PC-9 (cell line): ENCODE data around the gene STBD1. TPM values are rescaled to one million over a fixed set of nuclear protein-coding genes. Genes with fewer than 3 reads are reported as not detected.

Source experiments
- BruUV-seq: library from RNA; stranded (reverse); fragments of 400-500 nt; replicated peaks from 2 replicates; lab custom pipeline; 2021; lab: Mats Ljungman, UMichigan
- CTCF ChIA-PET: fragments of 300-600 bp; sonication (Branson Sonifier 250); formaldehyde crosslinking; loops from one replicate; lab custom pipeline; 2022; ENCODE audit warnings: antibody characterized with exemption; lab: Charles Lee
- POLR2A ChIA-PET: fragments of 300-600 bp; sonication (Branson Sonifier 250); formaldehyde crosslinking; loops from one replicate; lab custom pipeline; 2022; ENCODE audit warnings: antibody characterized with exemption; ENCODE audit not compliant: unreplicated experiment; lab: Charles Lee
- DNase-seq, 2 experiments: peaks; one replicate each; pipeline versions ENCODE4 v3.0.0 to v3.0.0-alpha.2; 2015 to 2022; ENCODE audit warnings: mixed read lengths in 1 of 2
- H2AFZ ChIP-seq: fragments of 200-600 bp; sonication (generic); 2 replicates; pipeline ENCODE4 v1.8.1; 2017; ENCODE audit warnings: antibody characterized with exemption
- H3F3A ChIP-seq: fragments of 200-600 bp; sonication (generic); 2 replicates; pipeline ENCODE4 v1.8.1; 2017; ENCODE audit warnings: antibody characterized with exemption, mild to moderate bottlenecking, low read depth; ENCODE audit not compliant: insufficient read depth
- H3K27ac ChIP-seq: fragments of 200-600 bp; sonication (generic); 2 replicates; pipeline ENCODE4 v1.6.1; 2016; ENCODE audit warnings: mixed run types
- H3K27me3 ChIP-seq: fragments of 200-600 bp; sonication (generic); 2 replicates; pipeline ENCODE4 v1.6.1; 2016; ENCODE audit warnings: low read depth, mixed run types; ENCODE audit not compliant: insufficient read depth
- H3K36me3 ChIP-seq: fragments of 200-600 bp; sonication (generic); 2 replicates; pipeline ENCODE4 v1.6.1; 2016; ENCODE audit warnings: low read depth, mixed run types
- H3K4me1 ChIP-seq: fragments of 200-600 bp; sonication (generic); replicated peaks from 2 replicates; pipeline ENCODE4 v1.6.1; 2016; ENCODE audit warnings: mixed run types; ENCODE audit not compliant: insufficient read depth
- H3K4me2 ChIP-seq: fragments of 200-600 bp; sonication (generic); 2 replicates; pipeline ENCODE4 v1.6.1; 2017; ENCODE audit warnings: mixed run types
- H3K4me3 ChIP-seq: fragments of 200-600 bp; sonication (generic); 2 replicates; pipeline ENCODE4 v1.6.1; 2016; ENCODE audit warnings: mixed run types
- H3K79me2 ChIP-seq: fragments of 200-600 bp; sonication (generic); 2 replicates; pipeline ENCODE4 v1.6.1; 2017; ENCODE audit warnings: low read depth, mixed run types
- H3K9me2 ChIP-seq: fragments of 200-600 bp; sonication (generic); 2 replicates; pipeline ENCODE4 v1.8.1; 2017; ENCODE audit warnings: mild to moderate bottlenecking; ENCODE audit not compliant: insufficient read depth
- H3K9me3 ChIP-seq: fragments of 200-600 bp; sonication (generic); 2 replicates; pipeline ENCODE4 v1.8.1; 2016; ENCODE audit warnings: low read depth; ENCODE audit not compliant: insufficient read depth
- H4K20me1 ChIP-seq: fragments of 200-600 bp; sonication (generic); 2 replicates; pipeline ENCODE4 v1.8.1; 2017; ENCODE audit not compliant: insufficient read depth
- EZH2 ChIP-seq: fragments of 200-600 bp; sonication (generic); IDR thresholded peaks from 2 replicates; pipeline ENCODE4 v1.8.0; 2017; ENCODE audit warnings: antibody characterized with exemption, low read depth
- intact Hi-C: fragments of 100-400 bp; cut with micrococcal nuclease; formaldehyde crosslinking; loops from one replicate; pipeline ENCODE4 v1.10.0; 2022; ENCODE audit not compliant: unreplicated experiment
- total RNA-seq: library from RNA; stranded (reverse); gene quantifications from 2 replicates; pipeline ENCODE4 v1.2.3, GENCODE V29; 2021
- TF ChIP-seq, protein P1 (sequence below): fragments of 200-600 bp; sonication (generic); conservative IDR thresholded peaks from 2 replicates; pipeline ENCODE4 v1.6.1; 2017; ENCODE audit warnings: mixed run types, antibody characterized with exemption, mild to moderate bottlenecking, moderate library complexity

STBD1 gene
- total RNA-seq, 1 experiment from 2014 or later = 1.8 TPM

DNA sequence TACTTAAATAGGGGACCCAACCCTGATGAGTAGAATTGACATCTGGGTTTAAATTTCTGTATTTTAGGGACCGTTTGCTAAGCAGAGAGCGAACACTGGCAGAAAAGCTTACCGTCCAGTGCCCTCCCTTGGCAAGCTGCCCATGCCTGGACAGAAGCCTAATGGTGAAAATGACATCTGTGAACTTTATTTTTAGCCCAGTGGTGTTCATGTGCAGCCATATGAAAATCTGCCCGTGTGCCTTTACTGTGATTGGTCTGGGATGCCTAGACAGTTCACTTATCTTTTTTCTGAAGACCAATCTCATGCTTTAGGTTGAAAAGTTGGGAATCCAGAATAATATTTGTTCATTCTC lies 1.1 kb downstream of the STBD1 start:
- Histone ChIP-seq H3K79me2 (no peaks in the 10 kb centered on the region), H3F3A (no peaks in the 10 kb centered on the region), H3K36me3 (no peaks in the 10 kb centered on the region), H2AFZ (peak overlapping the region; percentile 97), H3K9me3 (no peaks in the 10 kb centered on the region), H3K9me2 (no peaks in the 10 kb centered on the region), H4K20me1 (no peaks in the 10 kb centered on the region), H3K27ac (no peak overlapping the region), H3K27me3 (no peaks in the 10 kb centered on the region), H3K4me3 (peak overlapping the region; percentile 87; the same call in 1 of the 2 replicates), H3K4me1 (peaks cover 9% of the 10 kb centered on the region; the same call in 1 of the 2 replicates), H3K4me2 (peak overlapping the region; percentile 88)
- POLR2A ChIA-PET = no interaction called here
- CTCF ChIA-PET = no interaction called here
- no TSS peak for BruUV-seq
- intact Hi-C loops = loop anchor here (2.0 to 5.0 kb wide), 4 partner anchors 55 to 125 kb away; partner anchors contain the start of genes FAM47E and SCARB2
- TF ChIP-seq, protein P1, sequence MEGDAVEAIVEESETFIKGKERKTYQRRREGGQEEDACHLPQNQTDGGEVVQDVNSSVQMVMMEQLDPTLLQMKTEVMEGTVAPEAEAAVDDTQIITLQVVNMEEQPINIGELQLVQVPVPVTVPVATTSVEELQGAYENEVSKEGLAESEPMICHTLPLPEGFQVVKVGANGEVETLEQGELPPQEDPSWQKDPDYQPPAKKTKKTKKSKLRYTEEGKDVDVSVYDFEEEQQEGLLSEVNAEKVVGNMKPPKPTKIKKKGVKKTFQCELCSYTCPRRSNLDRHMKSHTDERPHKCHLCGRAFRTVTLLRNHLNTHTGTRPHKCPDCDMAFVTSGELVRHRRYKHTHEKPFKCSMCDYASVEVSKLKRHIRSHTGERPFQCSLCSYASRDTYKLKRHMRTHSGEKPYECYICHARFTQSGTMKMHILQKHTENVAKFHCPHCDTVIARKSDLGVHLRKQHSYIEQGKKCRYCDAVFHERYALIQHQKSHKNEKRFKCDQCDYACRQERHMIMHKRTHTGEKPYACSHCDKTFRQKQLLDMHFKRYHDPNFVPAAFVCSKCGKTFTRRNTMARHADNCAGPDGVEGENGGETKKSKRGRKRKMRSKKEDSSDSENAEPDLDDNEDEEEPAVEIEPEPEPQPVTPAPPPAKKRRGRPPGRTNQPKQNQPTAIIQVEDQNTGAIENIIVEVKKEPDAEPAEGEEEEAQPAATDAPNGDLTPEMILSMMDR = no peak
- no peak for TF ChIP-seq EZH2
- no peak for DNase-seq

GRCh38 chr4:76308548-76308947 lies 2.0 kb downstream of the STBD1 start:
- Histone ChIP-seq H3K36me3 (no peaks in the 10 kb centered on the region), H3K4me2 (no peak overlapping the region), H3K9me3 (no peaks in the 10 kb centered on the region), H3K27me3 (no peaks in the 10 kb centered on the region), H2AFZ (no peak overlapping the region), H3K9me2 (no peaks in the 10 kb centered on the region), H3K4me3 (no peak overlapping the region), H3K27ac (no peak overlapping the region), H3K79me2 (no peaks in the 10 kb centered on the region), H3K4me1 (peaks cover 9% of the 10 kb centered on the region; the same call in 1 of the 2 replicates), H3F3A (no peaks in the 10 kb centered on the region), H4K20me1 (no peaks in the 10 kb centered on the region)
- no TSS peak for BruUV-seq
- no peak for TF ChIP-seq EZH2
- TF ChIP-seq, protein P1 = no peak
- DNase-seq = no peak
- CTCF ChIA-PET = no interaction called here
- POLR2A ChIA-PET = interaction anchor here (0.5 kb wide), 1 partner anchor 30 kb away, joined by 3 read pairs; no protein-coding TSS in a partner anchor
- intact Hi-C loops = loop anchor here (5.0 kb wide), 2 partner anchors 56 to 126 kb away; partner anchors contain the start of gene FAM47E

DNA sequence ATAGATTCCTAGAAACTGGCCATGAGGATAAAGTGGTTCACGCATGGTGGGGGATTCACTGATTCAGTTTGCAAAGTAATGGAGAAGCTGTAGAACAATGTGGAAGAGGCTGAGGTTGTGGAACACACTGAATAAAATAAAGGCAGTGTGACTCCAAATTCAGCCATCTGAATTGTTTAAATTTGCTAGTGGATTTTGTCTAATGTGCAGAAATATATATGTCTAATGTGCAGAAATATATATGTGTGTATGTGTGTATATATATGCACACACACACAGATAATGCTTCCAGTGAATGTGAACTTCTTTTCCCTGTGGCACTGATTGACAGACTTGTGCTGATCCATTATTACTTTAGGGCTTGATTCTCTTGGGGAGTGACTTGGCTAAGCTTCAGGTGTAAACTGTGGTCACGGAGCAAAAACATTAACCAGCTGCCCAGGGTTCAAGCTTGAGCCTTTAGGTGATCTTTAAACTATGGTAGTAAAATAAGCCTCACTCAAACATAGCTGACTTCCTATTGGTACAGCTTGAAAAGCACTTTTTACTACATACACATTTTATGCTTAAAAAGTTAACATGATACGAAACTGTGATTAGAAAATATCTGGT lies 3.5 kb downstream of the STBD1 start:
- CTCF ChIA-PET = no interaction called here
- Histone ChIP-seq H3K9me2 (no peaks in the 10 kb centered on the region), H3K9me3 (no peaks in the 10 kb centered on the region), H3K79me2 (no peaks in the 10 kb centered on the region), H3K36me3 (no peaks in the 10 kb centered on the region), H2AFZ (no peak overlapping the region), H3K27ac (no peak overlapping the region), H3K4me1 (peaks cover 9% of the 10 kb centered on the region; the same call in 1 of the 2 replicates), H3F3A (no peaks in the 10 kb centered on the region), H4K20me1 (no peaks in the 10 kb centered on the region), H3K4me2 (no peak overlapping the region), H3K4me3 (no peak overlapping the region), H3K27me3 (no peaks in the 10 kb centered on the region)
- POLR2A ChIA-PET = no interaction called here
- intact Hi-C loops = loop anchor here (5.0 kb wide), 2 partner anchors 58 to 128 kb away; partner anchors contain the start of gene FAM47E
- TF ChIP-seq, protein P1 = no peak
- no peak for TF ChIP-seq EZH2
- no peak for DNase-seq
- BruUV-seq = no TSS peak
